ENCODE data around the gene MDFIC.

MDFIC gene

DNA sequence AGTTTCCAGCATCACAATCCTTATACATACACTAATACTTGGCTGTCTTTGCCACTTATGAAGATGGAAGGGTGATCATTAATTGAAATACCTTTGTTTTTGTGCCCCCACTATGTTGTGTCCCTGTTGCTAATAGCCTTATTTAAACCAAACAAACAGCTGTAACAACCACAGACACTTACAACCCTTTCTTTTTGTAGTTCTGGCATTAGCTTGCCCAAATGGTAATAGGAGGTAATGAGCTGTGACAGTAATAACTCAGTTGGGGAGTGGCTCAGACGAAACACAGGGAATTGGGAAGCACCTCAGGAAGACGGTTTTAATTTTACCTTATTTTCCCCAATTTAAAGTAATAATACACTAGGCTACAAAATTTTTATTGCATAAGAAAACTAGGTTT lies 83.4 kb downstream of the MDFIC start:
- DNase-seq: no peak

DNA sequence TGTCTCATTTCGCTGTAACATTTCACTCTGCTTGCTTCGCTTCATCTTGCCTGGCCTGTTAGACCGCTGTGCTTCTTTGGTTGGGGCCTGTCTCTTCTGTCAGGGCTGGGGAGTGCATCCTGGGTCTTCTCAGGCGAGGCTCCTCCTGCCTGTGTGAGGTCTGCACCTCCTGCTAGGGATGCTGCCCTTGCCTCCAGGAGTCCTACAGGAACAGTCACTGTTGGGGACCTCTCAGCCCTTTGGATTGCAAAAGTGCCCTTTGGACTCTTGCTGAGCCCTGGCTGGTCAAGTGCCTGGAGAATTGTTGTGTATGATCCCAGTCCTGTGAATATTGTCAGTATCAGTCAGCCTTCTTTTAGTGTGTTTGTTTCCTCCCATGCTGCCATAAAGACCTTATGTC lies 84.1 kb downstream of the MDFIC start:
- DNase-seq: no peak

- DNase-seq: no peak
These were observed 85.9 kb downstream of the MDFIC start for GRCh38 chr7:115007751-115008150.

- no peak for DNase-seq
These were observed 86.7 kb downstream of the MDFIC start for GRCh38 chr7:115008465-115009114.

- no peak for DNase-seq
These were observed 87.2 kb downstream of the MDFIC start for GRCh38 chr7:115009139-115009538.

- no peak for DNase-seq
These were observed 88.0 kb downstream of the MDFIC start for GRCh38 chr7:115009736-115010440.

GRCh38 chr7:115010441-115010820 lies 88.5 kb downstream of the MDFIC start:
- DNase-seq: no peak

- DNase-seq: no peak
These were observed 92.0 kb downstream of the MDFIC start for GRCh38 chr7:115013886-115014285.

- no peak for DNase-seq
These were observed 92.9 kb downstream of the MDFIC start for GRCh38 chr7:115014794-115015193.

DNA sequence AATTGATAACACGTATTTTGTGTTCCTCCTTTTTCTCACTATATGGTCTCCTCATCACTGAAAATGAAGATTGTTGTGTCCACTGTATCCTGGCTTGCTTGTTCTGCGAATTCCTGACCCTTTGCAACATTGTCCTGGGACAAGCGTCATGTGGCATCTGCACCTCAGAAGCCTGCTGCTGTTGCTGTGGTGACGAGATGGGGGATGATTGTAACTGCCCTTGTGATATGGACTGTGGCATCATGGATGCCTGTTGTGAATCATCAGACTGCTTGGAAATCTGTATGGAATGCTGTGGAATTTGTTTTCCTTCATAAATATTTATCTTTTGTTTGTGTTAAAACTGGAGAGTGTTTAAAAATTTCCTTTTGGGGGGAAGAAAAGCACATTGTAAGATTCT lies 93.7 kb downstream of the MDFIC start:
- no peak for DNase-seq

- DNase-seq: no peak
These were observed 98.2 kb downstream of the MDFIC start for GRCh38 chr7:115019882-115020605.

GRCh38 chr7:115023219-115023618 lies 101.3 kb downstream of the MDFIC start:
- DNase-seq: no peak

- DNase-seq: no peak
These were observed 102.4 kb downstream of the MDFIC start for GRCh38 chr7:115024276-115024675.

GRCh38 chr7:115032715-115033703 lies 111.1 kb downstream of the MDFIC start:
- DNase-seq: no peak

- DNase-seq: no peak
These were observed 112.1 kb downstream of the MDFIC start for GRCh38 chr7:115033917-115034459.

GRCh38 chr7:115034515-115034914 lies 112.6 kb downstream of the MDFIC start:
- DNase-seq: no peak

DNA sequence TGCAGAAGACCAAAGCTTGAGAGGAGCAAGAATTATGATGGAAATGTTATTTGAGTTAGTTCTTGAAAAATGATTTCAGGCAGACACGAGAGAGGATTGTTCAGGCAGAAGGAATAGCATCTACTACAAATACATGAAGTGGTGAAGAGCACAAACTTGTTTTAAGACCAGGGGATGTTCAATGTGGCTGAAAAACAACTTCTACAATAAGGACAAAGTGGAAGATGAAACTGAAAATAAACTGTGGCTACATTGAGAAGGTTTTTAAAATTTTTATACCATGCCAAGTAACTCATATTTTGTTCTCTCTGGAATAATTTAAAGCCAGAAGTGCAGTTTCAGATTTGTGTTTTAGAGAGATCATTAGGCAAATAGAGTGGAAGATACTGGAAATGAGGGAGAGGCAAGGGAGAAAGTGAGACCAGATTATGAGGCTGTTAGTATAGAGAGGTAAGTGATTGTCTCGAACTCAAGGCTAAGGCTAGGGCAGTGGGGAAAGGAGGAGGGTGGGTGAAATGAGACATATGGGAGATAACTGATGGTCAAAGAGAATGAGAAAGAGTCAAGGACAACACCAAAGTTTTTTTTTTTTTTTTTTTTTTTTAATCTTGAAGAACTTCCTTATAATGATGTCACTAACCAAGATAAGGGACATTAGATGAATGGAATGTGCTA lies 115.4 kb downstream of the MDFIC start:
- DNase-seq: no peak

GRCh38 chr7:115038158-115038557 lies 116.3 kb downstream of the MDFIC start:
- DNase-seq: no peak

GRCh38 chr7:115040057-115040456 lies 118.2 kb downstream of the MDFIC start:
- no peak for DNase-seq

- no peak for DNase-seq
These were observed 118.6 kb downstream of the MDFIC start for GRCh38 chr7:115040495-115040894.

GRCh38 chr7:115042596-115042995 lies 120.7 kb downstream of the MDFIC start:
- DNase-seq: no peak

DNA sequence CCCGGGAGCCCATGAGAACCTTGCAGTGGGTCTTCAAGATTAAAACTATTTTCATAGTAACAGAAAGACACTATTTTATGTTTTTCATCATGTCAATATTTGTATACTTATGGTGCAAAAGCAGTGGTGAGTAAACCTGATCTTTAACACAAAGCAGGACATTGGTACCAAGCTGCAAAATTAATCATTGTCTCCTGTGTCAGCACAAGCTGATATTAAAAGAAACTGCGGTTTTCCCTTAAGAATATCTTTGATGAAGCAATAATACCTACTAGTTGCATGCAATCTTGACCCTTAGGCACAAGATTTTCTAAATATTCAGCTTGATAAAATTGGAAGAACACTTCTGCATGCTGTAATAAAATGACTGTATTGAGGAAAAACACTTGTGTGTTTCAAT lies 121.7 kb downstream of the MDFIC start:
- no peak for DNase-seq
